NCI-H1436 treated with DMSO at 0.1 percent for 48 hours (cell line): Measurements from ENCODE around the gene TENM4.

Experiments
- DNase-seq: peaks from one replicate; lab custom pipeline; 2025; lab: John Stamatoyannopoulos, UW

TENM4 gene

DNA sequence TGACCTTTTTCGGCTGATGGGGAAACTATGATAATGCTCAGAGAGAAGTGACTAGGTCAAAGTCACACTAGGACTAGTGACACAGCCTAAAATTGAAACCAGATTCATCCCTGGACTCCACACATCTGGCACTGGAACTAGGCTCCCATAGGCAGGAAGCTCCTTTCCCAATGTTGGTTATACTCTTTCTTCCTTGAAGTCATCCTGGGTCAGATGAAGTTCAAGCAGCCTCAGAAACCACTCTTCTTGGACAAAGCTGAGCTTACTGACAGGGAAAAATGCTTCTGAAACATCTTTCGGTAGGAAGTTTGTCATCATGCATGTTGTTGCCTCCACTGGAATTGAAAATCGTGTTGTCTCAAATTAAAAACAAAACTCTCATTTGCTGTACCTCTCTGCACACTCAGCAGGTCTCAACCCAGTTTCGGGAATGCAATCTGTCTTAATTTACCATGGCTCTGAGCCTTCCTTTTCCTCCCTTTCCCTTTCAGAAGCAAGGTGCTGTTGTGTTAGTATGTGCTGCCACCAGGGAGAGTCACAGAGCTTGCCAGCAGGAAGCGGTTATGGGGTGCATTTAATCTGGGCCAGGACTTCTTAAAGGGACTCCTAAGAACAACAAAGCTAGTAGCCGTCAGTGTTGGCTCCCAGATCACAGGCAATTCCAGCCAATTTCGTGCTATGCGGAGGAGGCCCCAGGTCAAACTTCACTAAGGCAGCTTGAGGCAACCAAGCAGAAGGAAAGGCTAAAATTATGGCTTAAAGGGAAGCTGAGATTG is 384.8 kb downstream of the TENM4 start:
- DNase-seq, result no peak

GRCh38 chr11:79054636-79055035 is 386.2 kb downstream of the TENM4 start:
- DNase-seq, result no peak

DNA sequence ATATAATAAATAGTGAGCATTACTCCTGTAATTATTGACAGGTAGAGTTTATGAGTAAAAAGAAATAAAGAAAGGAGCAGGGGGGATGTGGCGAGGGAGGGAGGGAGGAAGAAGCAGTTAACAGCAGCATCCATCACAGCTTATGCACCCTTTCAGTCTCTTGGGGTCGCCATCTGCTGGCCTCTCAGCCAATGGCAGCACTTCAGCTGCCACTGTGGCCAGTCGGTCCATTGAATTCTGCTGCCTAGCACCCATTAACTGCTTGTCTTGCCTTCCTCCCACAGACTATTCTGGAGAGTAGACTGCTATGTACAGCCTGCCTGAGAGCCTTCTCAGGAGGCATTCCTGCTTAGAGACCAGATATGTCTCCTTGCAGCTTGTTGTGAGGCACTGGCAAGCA is 388.3 kb downstream of the TENM4 start:
- DNase-seq, result no peak

GRCh38 chr11:79050786-79051185 is 390.0 kb downstream of the TENM4 start:
- no peak for DNase-seq

- DNase-seq, result no peak
Measured at GRCh38 chr11:79049741-79050179, 391.1 kb downstream of the TENM4 start.

GRCh38 chr11:79047980-79048379 is 392.9 kb downstream of the TENM4 start:
- no peak for DNase-seq

DNA sequence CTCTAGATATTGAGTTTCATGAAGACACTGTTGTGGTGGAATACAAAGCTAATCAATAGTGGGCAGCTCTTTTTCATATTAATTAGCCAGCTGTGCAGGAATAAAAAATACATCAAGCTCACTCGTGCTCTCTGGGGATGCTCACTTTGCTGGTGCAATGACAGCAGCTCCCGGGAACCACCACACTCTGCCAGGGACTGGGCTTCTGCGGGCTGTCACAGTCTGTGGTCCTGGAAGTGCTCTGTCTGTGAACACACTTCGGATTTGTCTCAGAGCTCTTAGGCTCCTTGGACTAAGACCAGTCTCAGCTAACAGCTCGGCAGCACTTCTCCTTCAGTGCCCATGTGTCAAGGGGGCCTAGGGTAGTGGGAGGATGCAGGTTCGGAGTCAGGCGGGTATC is 393.5 kb downstream of the TENM4 start:
- DNase-seq, result no peak

DNA sequence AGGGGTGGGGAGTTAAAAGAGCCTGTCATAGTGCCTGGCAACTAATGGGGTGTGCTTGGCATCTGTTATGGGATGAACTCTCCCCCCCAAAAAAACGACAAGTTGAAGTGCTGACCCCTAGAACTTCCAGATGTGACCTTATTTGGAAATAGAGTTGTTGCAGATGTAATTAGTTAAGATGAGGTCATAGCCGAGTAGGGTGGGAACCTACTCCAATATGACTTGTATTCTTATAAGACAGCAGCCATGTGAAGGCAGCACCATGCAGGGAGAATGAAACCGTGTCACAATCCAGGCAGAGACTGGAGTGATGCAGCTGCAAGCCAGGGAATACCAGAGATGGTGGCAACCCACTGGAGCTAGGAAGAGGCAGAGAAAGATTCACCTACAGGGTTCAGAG is 394.5 kb downstream of the TENM4 start:
- DNase-seq, result no peak

GRCh38 chr11:79045800-79046304 is 395.0 kb downstream of the TENM4 start:
- no peak for DNase-seq

DNA sequence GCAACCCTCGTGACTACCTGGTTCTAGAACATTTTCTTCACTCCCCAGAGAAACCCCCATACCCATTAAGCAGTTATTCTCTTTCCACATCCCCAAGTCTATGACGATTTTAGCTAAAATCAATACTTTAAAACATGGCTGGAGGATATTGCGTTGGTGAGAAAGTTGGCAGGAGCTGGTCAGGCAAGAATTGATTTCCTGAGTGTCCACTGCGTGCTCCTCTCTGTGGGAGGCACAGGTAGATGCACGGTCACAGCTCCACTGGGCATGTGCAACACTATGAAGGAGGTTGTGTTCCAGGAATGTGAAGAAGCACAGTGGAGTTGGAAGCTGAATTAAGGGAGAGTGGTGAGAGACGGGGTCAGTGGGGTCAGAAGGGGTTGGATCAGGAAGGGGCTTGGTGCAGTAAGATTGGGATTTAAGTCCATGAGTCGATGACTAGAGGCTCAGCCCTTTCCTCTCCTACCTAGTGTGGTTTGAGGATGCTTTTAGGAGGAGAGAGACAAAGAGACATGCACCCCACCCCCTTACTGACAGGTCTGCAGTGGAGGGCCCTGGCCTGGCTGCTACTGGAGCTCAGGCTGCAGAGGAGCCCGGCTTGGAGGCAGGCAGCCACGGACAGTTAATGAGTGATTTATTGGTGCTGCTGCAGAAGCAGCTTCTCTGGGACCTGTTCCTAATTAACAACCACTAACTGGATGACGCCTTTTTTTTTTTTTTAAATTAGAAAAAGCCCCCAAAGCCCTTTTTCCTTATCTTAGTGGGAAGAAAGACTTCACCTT is 395.6 kb downstream of the TENM4 start:
- DNase-seq, result no peak

DNA sequence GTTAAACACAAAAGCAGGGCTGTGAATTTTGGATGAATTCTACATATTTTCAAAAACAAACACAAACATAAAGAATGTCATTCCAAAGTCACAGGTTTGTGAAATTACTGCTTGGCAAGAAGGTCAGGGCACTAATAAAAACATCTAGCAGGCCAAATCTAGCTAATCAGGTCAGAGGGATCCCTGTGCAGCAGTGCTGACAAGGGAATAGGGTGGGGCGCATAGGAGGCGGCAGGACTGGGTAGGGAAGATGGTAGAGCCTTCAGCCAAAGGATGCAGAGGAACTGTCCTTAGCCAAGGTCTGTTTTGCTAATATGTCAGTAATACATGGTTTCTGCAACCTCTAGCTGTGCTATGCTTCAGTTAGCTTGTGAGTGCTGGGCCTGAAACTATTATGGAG is 396.6 kb downstream of the TENM4 start:
- no peak for DNase-seq

DNA sequence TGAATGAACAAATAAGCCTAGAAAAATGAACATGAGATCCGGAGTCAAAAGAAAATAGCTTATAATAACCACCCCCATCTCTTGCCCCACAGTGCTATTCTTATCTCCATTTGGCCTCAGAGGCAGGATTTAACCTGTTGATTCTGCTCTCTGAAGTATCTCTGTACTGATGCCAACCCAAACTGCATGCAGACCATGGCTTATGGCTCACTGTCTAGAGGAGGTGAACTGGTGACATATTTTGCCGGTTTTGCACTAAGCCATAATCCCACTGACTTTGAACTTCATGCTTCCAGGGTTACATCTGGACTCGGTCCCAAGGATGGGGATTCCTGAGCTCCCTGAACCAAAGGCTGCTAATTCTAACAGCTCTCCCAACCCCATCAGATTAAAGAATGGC is 397.1 kb downstream of the TENM4 start:
- no peak for DNase-seq

DNA sequence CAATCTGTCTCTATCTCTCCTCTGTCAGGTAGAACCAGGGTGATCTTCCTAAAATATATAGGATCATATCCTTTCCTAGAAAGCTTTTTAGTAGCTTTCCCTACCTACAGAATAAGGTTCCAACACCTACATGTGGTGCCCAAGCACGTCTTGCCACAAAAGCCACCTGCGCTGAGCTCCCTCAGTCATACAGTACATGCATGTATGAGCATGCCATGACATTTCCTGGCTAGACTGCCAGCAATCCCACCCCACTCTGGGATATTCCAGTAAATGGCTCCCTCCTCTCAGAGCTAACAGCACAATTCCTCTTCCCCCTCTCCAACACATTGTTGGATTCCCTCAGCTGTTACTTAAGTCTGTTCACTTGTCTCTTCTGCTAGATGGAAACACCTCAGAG is 398.0 kb downstream of the TENM4 start:
- no peak for DNase-seq

DNA sequence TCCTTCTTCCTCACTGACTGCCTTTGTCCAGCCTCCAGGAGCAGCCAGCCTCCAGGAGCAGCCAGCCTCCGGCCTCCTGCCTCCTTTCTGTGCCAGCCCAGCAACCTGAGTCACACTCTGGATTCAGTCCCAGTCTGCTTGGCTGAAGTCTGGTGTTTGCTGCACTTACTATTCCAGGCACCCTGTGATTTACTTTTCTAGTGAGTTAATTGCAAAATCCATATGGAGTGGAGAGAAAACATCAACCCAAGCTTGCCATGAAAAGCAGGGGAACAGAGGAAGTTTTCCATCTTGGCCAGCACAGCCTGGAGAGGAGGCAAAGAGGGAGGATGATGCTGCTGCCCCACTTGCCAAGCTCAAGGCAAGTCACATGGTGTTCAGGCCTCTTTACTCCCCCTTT is 400.5 kb downstream of the TENM4 start:
- DNase-seq, result no peak

- no peak for DNase-seq
Measured at GRCh38 chr11:79039122-79039521, 401.7 kb downstream of the TENM4 start.

DNA sequence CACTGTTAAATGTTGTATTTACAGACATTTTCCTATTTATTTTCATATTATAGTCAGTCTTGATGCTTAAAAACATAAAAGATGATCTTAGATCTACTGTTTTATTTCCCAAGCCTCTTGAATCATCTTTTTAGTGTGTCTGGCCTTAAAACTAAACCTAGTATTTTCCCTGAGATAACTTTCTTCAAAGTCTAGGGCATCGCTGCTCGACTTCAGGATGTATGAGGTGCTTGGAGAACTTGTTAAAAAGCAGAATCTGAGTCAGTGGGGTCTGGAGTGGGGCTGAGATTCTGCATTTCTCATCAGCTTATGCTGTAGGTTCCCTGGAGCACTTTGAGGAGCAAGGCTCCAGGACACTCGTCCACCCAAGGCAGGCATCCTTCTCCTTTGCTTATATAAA is 404.9 kb downstream of the TENM4 start:
- no peak for DNase-seq

DNA sequence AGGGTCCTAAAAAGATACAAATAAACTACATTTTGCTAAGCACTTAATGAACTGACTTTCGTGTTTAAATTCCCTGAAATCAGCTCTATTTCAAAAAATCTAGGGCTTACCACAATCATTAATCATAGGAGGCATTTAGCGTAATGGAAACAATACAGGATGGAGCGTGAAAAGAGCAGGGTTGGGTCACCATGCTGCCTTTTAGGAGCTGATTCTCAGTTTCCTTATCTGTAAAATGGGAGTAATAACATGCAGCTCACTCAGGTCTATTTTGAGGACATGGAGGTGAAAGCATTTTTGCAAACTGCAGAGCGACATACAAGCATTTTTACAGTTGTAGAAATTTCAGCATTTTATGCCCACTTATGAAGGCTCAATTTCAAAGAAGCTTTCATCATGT is 407.0 kb downstream of the TENM4 start:
- DNase-seq, result no peak

- DNase-seq, result no peak
Measured at GRCh38 chr11:79030448-79030847, 410.4 kb downstream of the TENM4 start.

DNA sequence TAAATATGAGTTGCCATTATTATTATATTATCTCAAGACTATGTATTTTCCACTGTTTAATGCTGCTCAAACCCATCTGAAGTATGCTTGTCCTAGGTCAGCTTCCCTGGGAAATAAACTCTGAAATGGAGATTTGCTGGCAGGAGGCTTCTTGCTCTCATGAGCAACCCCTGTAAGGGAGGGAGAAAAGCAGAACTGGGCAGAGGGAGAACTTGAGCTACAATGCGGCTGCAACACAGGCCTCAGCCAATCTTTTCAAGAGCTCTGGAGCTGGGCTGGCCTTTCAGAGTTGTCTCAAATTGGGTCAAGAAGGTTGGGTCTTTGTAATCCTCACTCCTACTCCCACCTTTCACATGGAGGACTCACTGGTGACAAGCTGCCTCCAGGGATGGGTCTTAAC is 412.6 kb downstream of the TENM4 start:
- DNase-seq, result no peak

DNA sequence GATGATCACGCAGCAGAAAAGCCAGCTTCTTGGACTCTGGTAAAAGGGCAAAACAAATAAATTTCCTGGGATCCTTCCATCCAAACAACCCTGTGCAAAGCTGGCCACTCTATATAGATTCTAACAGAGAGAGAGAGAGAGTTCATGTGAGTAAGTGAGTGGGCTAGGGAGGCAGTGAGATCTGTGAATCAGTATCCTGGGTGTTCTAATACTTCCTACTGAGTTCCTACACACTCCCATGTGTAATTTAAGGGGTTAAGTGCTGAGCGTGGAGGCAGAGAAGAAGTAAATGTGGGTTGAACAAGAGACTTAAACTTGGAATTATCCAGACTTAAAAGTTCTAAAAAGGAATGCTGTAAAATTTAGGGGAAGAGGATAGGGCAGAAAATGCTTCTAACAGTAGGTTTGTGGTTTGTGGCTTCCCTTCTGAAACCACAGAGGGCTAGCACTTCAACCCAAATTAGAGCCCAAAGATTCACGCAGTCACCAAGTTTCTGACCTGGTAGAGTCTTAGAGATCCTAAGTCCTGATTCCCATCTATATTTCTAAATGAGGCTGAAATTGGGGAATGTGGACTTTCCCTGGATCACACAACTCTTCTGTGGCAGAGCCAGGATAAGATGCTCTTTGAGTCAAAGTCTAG is 413.9 kb downstream of the TENM4 start:
- DNase-seq, result no peak

GRCh38 chr11:79025622-79026021 is 415.2 kb downstream of the TENM4 start:
- DNase-seq, result no peak

GRCh38 chr11:79025097-79025496 is 415.7 kb downstream of the TENM4 start:
- DNase-seq, result no peak

GRCh38 chr11:79022265-79022664 is 418.6 kb downstream of the TENM4 start:
- no peak for DNase-seq
